Epithelial cell of esophagus (primary cell): ENCODE measurements around the gene CAV1.

Experiments used
- DNase-seq: peaks from one replicate; pipeline ENCODE4 v3.0.0; 2010; ENCODE audit warnings: low read depth
- H3K4me3 ChIP-seq: 2 replicates; pipeline ENCODE4 v1.5.1; 2011; ENCODE audit warnings: mild to moderate bottlenecking, low read length, control low read depth
- CTCF ChIP-seq: IDR thresholded peaks from 2 replicates; pipeline ENCODE4 v1.5.1; 2011; ENCODE audit warnings: low read depth, mild to moderate bottlenecking, low read length, control low read depth, inconsistent platforms; ENCODE audit not compliant: insufficient read depth; ENCODE audit errors: missing control alignments

Gene CAV1

GRCh38 chr7:116595063-116595462, 70.2 kb downstream of the CAV1 start:
- no peak for TF ChIP-seq CTCF
- peak; percentile 96 for DNase-seq
- no peak overlapping the region for H3K4me3 ChIP-seq

GRCh38 chr7:116597384-116597783, 72.5 kb downstream of the CAV1 start:
- no peak for DNase-seq
- H3K4me3 ChIP-seq: no peak overlapping the region
- TF ChIP-seq CTCF: no peak

GRCh38 chr7:116598278-116598677, 73.4 kb downstream of the CAV1 start:
- no peak overlapping the region for H3K4me3 ChIP-seq
- TF ChIP-seq CTCF: peak; percentile 17
- no peak for DNase-seq

GRCh38 chr7:116598861-116599260, 74.0 kb downstream of the CAV1 start:
- no peak for TF ChIP-seq CTCF
- no peak overlapping the region for H3K4me3 ChIP-seq
- no peak for DNase-seq

- no peak for DNase-seq
- no peak overlapping the region for H3K4me3 ChIP-seq
- TF ChIP-seq CTCF: no peak
Measured at GRCh38 chr7:116601426-116601825, 76.6 kb downstream of the CAV1 start.

- DNase-seq: no peak
Measured at GRCh38 chr7:116607299-116607698, 82.5 kb downstream of the CAV1 start.

More at GRCh38 chr7:116607299-116607698, 82.5 kb downstream of the CAV1 start:
- no peak overlapping the region for H3K4me3 ChIP-seq
- TF ChIP-seq CTCF: no peak
